Activated T-helper 1 cell treated with anti-CD3 and anti-CD28 coated beads, Interleukin-12 subunit alpha, Interleukin-12 subunit beta, Interleukin-2, Interleukin-4 antibody, amounts not matched to agents 30 ng/mL and 10 ng/mL and 1 ng/mL, durations not matched to agents 14 hours and 24 hours and 36 hours (primary cell): ENCODE measurements around the gene POLL. TPM values are rescaled to one million over a fixed set of nuclear protein-coding genes. Genes with fewer than 3 reads are reported as not detected.

ENCODE experiments used
- total RNA-seq: library from RNA; stranded (reverse); gene quantifications from 2 replicates; pipeline ENCODE4 v1.2.3, GENCODE V29; 2022

POLL gene
- total RNA-seq, 1 donor from 2014 or later = 33.5 TPM

Other genes with a start within 250 kb of the POLL start
- gene BTRC, start 234.1 kb downstream of the POLL start, total RNA-seq = 19.7 and 22.2 TPM in 2 replicates
- gene DPCD, start 64 bp upstream of the POLL start, total RNA-seq = 3.6 and 4.8 TPM in 2 replicates
- gene FBXW4, start 106.9 kb upstream of the POLL start, total RNA-seq = 29.2 and 30.5 TPM in 2 replicates
- gene FGF8, start 187.9 kb upstream of the POLL start, total RNA-seq = not detected in 2 replicates
- gene NPM3, start 195.2 kb upstream of the POLL start, total RNA-seq = 149 and 151 TPM in 2 replicates
- gene OGA, start 230.2 kb upstream of the POLL start, total RNA-seq = 113 and 117 TPM in 2 replicates